COLO829 (cell line): ENCODE measurements around the gene HMGN4.

Source experiments
- DNase-seq: peaks from one replicate; pipeline ENCODE4 v3.0.0; 2012; ENCODE audit warnings: low spot score

The HMGN4 gene

GRCh38 chr6:26578279-26578678, 40.1 kb downstream of the HMGN4 start:
- no peak for DNase-seq

DNA sequence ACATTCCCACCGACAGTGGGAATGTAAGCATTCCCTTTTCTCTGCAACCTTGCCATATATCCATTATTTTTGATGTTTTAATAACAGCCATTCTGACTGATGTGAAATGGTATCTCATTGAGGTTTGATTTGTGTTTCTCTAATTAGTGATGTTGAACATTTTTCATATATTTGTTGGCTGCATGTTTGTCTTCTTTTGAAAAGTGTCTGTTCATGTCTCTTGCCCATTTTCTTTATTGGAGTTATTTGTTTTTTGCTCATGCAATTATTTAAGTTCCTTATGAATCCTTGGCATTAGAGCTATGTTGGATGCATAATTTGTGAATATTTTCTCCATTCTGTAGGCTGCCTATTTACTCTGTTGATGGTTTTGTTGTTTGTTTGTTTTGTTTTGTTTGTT, 40.6 kb downstream of the HMGN4 start:
- DNase-seq, result no peak

DNA sequence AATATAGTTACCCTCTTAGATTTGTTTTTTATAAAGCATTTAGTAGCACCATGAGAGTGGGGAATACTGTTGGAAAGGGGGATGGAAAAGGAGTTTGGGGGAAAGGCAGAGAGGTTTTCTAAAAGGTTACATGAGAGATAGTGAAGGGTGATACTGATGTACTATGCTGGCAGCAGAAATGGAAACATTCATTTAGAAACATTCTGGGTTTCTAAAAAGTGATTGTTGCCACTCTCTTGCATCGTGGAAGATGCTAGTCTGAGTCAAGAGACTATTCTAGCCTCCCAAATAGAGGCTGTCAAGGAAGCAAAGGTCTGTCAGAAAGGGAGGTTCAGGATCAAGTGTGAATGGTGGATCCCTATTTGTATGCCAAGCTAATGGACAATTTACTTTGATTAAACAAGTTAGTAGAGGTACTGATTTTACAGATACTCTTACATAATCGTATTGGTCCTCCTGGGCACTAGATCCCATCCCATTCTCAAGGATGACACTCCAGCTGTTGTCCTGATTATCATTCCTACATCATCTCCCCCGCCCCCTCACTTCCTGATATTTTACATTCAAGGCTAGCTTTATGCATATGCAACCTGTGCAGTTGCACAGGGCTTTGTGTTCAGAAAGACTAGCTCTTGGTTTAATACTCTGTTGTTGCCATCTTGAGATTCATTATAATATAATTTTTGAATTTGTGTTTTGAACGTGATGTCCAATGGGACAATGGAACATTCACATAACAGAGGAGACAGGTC, 43.2 kb downstream of the HMGN4 start:
- no peak for DNase-seq

- DNase-seq, result no peak
These were observed 50.8 kb downstream of the HMGN4 start for GRCh38 chr6:26588965-26589364.

DNA sequence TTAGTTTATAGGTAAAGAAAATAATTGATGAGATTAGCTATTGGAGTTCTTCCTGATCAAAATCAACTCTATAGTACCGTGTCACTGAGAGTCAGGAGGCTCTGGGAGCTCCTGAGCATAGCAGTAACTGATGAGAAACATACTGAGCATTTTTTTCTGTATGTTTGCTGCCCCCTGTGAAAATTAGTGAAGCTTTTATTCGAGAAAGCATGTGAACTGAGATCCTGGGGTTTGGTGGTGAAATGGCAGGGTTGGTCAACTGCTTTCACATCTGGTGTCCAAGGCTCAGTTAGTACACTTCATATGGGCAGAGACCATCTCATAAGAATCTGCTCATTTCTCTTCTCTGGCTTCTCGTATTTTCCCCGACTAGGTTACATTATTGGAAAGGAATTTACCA, 54.5 kb downstream of the HMGN4 start:
- no peak for DNase-seq

DNA sequence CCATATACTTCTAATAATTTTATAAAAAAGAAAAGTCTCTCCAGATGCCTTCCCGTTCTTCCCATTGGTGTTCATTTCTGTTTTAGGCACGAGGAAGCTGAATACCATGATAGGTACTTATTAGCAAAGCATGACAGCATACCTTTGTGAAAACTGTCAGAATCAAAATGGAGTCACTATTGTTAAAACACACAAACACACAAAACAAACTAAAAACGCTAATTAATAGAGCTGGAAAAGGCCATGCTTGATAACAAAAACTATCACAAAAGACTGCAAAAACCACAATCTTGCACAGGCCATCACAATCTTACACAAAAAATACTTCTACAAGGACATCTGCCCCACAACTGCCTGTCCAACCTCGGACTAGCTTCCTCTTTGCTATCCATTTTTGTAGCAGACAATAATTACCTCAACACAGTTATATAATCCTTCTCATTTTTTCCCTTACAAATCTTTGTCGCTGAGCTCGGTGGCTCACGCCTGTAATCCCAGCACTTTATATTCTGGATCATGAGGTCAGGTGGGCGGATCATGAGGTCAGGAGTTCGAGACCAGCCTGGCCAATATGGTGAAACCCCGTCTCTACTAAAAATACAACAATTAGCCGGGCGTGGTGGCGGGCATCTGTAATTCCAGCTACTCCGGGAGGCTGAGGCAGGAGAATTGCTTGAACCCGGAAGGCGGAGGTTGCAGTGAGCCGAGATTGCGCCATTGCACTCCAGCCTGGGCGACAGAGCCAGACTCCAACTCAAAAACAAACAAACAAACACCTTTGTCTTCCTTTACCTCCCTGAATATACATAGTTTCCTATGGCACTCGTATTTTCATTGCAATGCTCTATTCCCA, 55.3 kb downstream of the HMGN4 start:
- no peak for DNase-seq

DNA sequence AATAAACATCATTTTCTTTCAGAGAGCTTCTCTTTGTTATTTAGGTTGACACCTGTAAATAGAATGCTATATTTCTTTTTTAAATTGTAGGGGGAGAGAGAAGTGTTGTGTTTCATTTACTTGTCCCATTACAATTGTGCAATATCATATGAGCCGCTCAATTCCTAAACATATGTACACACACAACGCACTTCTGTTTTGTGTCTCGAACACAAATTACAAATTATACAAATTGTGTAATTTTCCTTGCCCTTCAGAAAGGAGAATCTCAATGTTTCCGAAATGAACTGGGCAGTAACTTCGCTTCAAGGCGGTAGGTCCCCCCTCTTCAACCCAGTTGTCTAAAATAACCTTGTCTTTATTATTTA, 55.9 kb downstream of the HMGN4 start:
- DNase-seq, result no peak

- DNase-seq, result peak; percentile 89
These were observed 56.8 kb downstream of the HMGN4 start for GRCh38 chr6:26594730-26595632.

- DNase-seq, result peak; percentile 82
These were observed 57.6 kb downstream of the HMGN4 start for GRCh38 chr6:26595669-26596269.
